HG02884 (cell line): ENCODE data around the gene ARL8A.
"Not testable (repeated sequence)": the region's sequence is repeated elsewhere in the genome, so short reads cannot be mapped to it uniquely, and the experiment has no call there.

ENCODE experiments used
- ATAC-seq: cut with Tn5 transposase; IDR thresholded peaks from one replicate; pipeline ENCODE4 v1.9.1; 2021; ENCODE audit warnings: mild to moderate bottlenecking, moderate library complexity; ENCODE audit not compliant: unreplicated experiment

Gene ARL8A

DNA sequence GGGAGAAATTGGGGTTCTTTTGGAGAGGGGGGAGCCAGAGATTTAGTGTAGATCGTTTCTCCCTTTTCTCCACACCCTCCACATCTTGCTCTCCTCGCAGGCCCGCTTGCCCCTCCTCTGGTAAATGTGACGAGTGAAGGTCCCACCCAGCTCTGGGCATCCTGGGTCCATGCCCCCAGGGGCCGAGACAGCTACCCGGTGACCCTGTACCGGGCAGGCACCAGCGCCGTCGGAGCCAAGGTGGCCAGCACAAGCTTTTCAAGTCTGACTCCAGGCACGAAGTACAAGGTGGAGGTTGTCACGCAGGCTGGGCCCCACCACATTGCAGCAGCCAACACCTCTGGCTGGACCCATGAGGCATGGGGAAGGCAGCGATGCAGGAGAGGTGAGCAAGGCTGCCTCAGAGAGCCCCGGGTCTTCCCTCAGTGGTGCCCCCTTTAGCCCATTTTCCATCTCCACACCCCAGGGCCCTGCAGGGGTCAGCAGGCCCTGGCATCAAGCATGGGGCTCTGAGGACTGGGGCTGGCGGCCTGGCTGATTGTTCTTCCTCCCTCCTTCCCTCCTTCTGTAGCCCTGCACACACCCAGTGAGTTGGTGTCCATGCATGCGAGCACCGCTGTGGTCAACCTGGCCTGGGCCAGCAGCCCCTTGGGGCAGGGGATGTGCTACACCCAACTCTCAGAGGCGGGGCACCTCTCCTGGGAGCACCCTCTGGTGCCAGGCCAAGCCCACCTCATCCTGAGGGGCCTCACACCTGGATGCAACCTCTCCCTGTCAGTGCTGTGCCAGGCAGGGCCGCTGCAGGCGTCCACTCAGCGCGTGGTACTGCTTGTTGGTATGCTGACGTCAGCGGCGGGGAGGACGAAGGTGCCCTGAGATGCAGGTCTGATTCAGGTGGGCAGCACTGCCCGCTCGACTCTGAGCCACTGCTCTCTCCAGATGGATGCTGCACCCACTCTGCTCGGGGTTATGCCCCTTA, 32.7 kb upstream of the ARL8A start:
- no peak for ATAC-seq

DNA sequence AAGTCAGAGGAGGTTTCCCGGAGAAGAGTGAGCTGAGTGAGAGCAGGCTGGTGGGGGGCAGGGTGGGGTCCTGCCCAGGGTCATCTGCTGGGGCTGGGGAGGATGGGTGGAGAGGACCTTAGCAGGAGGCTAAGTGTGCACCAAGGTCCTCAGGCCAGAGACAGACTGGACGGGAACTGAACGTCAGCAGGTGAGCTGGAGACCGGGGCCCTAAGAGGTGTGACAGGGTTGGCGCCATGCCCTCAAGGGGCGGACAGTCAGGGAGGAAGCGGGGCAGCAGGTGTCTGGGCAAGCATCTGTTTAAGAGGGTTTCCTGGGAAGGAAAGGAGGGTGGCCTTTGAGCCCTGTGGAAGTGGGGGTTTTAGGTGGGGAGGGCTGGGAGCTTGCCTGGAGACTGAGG, 29.5 kb upstream of the ARL8A start:
- no peak for ATAC-seq

DNA sequence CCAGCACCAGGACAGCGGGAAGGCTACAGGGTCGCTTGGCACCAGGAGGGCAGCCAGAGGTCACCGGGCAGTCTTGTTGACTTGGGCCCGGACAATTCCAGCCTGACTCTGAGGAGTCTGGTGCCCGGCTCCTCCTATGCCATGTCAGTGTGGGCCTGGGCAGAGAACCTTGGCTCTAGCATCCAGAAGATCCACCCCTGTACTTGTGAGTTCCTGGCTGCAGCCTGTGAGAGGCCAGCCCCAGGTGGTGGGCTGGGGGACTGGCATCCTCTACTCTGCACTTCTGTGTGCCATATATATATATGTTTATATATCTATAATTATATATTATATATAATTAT, 27.4 kb upstream of the ARL8A start:
- no peak for ATAC-seq

DNA sequence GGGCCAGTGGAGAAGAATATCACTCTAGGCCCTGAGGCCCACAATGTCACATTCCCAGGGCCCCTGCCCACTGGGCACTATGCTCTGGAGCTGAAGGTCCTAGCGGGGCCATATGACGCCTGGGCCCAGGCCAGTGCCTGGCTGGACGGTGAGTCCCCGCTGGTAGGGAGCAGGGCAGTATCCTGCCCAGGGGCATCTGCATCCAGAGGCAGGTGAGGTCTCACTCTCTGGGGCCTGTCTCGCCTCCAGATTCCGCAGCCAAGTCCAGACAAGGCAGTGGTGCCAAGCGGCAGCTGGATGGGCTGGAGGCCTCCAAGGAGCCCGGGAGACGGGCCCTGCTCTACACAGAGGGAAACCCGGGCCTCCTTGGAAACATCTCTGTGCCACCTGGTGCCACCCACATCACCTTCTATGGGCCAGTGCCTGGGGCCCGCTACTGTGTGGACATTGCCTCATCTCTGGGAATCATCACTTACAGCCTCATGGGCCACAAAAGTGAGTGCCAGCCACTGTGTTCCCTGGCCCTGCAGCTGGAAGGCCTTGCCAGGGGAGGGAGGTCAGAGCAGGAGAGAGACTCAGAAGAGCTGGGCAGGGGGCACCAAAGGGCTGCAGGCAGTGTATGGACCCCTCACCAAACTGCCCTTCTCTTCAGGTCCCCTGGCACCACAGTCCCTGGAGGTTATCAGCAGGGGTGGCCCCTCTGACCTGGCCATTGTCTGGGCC, 26.9 kb upstream of the ARL8A start:
- ATAC-seq, result no peak

DNA sequence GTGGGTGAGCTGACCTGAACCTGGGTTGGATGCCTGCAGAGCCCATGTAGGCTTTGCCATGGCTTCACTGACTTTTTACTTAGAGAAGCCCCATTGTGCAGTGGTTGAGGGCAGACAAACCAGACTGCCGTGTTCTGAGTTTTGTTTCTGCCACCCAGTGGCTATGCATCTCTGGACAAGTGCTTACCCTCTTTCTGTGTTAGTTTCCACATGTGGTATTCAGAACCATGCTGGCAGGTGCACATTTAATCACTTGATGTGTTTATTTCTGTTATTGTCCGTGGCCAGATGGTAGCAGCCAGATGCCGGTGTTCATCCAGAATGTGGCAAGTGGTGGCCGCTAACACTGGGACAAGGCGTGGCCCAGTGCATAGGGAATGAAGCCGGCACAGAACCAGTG, 26.2 kb upstream of the ARL8A start:
- ATAC-seq, result no peak

DNA sequence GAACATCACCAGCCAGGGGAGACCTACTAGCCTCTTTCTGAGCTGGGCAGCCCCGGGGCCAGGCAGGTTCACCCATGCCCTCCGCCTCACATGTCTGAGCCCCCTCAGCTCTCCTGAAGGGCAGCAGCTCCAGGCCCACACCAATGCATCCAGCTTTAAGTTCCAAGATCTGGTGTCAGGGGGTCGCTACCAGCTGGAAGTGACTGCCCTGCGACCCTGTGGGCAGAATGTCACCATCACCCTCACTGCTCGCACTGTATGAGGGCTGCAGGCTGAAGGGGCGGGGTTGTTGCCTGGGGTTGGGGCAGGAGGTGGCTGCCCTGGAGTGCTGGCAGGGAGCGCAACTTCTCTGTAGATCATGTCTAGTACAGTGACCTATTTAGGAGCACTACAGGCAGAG, 24.3 kb upstream of the ARL8A start:
- no peak for ATAC-seq

DNA sequence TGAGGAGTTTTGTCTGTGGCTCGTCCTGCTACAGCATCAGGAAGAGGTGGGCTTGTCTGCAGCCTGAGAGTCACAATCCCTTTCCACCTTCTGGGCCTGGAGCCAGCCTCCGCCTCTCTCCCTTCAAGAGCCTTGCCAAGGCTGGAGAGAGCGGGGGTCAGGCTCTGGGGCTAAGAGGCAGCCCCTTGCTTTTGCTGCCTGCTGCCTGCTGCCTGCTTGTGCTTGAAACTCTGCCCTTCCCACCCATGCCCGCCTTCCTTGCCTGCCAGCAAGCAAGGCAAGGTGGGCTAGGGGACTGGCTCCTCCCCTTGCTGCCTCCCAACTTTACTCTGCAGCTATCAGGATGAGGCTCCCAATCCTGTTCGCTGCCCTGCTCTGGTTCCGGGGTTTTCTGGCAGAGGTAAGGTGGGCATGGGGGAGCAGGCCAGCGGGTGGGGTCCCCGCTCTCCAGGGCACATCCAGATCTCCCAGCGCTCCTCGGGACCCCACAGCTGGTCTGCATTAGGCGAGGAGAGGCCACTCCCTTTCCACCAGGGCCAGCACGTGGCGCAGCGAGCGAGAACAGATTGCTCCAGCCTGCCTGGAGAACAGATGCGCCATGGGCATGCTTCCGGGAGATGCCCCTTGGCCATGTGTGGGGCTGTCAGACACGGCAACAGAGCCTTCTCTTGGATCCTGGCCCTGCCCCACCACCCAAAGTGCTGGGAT, 23.3 kb upstream of the ARL8A start:
- ATAC-seq, result no peak

DNA sequence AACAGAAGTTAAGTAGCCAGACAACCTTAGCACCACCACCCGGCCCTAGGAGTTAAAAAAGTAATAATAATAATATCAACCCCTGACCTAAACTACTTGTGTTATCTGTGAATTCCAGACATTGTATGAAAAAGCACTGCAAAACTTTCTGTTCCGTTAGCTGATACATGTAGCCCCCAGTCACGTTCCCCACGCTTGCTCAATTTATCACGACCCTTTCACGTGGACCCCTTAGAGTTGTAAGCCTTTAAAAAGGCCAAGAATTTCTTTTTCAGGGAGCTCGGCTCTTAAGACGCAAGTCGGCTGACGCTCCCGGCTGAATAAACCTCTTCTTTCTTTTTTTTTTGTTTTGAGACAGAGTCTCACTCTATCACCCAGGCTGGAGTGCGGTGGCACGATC, 22.5 kb upstream of the ARL8A start:
- ATAC-seq, result not testable (repeated sequence)

DNA sequence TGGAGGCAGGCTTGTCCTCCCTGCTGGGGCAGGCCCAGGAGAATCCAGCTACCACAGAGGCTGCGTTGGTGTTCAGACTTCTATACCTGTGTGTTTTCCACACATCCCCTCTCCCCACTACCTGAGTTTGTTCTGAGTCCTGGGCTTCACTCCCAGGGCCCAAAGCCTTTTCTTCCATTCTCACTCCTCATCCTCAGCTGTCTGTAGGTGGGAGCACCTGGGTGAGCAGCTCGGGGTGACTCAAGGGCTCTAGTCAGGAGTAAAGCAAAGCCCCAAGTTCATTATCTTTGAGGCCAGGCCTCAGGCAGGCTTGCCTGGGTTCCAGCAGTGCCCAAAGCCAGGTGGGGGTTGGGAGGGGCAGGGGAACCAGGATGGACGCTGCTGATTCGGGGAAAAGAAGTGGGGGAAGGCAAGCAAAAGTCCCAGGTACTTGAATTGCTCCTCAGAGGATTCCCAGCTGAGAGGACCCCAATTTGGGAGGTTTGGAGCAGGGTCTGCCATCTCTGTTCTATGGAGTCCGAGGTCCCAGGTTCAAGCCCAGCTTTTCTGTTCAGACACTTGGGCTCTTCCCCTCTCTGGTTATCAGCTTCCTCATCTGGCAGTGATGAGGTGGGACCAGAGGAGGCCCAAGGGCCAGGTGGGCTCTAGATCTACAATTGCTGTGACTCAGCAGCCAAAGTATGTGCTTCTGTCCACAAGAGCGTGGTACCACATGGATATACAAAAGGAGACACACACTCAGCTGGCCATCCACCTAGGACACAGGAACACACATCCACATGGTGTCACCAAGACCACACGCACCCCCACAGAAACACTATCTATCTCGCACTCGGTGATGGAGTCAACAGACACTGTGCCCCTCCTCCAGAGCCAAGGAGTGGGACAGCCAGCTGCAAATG, 21.7 kb upstream of the ARL8A start:
- no peak for ATAC-seq

DNA sequence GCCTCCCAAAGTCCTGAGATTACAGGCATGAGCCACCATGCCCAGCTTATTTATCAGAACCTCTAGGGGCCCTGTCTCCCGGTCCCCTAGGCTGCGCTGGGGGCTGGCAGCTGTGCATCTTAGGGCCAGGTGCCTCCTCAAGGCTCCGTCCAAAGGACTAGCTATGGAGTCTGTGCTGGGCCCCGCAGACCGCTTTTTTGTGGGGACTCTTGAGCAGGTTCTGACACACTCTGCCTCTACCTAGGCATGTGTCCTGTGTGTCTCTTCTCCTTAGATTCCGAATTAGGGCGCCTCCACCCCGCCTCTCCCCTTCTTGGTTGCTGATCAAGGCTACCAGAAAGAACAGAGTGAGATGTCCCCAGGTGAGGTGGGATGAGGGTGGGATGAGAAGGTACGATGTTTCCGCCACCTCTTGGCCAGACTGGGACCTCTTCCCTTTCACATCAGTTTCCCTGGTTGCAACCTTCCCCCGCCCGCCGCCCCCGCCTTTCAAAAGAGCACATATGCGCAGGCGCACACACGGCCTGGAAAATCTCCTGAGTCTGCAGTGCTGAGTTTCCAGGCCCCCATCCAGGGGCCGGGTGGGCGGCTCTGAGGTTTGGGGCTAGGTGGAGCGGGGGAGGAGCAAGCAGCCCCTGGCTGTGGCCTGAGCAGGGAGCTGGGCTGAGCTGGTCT, 20.9 kb upstream of the ARL8A start:
- no peak for ATAC-seq

DNA sequence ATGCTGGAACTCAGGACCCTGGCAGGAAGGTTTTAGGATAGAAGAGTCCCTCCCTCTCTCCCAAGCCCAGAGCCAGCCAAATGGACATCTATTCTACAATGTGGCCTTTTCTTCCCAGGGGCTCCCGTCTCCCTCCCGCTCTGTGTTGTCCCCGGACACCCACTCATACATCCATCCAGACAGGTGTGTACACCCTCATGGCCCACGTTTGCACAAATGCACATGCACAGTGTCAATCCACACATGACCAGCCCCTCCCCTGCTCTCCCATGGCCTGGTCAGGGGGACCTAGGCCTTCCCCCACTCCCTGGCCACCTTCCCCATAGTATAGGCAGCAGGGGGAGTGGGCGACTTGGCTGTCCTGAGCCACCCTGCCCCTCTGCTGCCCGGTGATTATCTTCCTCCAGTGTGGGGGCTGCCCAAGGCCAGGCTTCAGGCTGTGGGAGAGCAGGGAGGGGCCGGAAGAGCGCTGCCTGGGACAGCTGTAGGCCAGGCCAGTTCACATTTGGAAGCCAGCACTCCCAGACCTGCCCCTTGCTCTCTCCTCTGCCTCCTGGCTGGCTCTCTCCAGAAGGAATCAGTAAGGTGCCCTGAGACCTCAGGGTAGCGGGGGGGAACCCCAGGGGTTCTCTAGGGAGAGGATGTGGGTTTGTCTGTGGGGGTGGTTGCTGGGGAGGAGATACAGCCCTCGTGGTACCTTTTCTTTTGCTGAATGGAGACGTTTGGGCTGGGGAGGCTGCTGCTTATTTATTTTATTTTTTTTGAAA, 19.9 kb upstream of the ARL8A start:
- ATAC-seq, result no peak

DNA sequence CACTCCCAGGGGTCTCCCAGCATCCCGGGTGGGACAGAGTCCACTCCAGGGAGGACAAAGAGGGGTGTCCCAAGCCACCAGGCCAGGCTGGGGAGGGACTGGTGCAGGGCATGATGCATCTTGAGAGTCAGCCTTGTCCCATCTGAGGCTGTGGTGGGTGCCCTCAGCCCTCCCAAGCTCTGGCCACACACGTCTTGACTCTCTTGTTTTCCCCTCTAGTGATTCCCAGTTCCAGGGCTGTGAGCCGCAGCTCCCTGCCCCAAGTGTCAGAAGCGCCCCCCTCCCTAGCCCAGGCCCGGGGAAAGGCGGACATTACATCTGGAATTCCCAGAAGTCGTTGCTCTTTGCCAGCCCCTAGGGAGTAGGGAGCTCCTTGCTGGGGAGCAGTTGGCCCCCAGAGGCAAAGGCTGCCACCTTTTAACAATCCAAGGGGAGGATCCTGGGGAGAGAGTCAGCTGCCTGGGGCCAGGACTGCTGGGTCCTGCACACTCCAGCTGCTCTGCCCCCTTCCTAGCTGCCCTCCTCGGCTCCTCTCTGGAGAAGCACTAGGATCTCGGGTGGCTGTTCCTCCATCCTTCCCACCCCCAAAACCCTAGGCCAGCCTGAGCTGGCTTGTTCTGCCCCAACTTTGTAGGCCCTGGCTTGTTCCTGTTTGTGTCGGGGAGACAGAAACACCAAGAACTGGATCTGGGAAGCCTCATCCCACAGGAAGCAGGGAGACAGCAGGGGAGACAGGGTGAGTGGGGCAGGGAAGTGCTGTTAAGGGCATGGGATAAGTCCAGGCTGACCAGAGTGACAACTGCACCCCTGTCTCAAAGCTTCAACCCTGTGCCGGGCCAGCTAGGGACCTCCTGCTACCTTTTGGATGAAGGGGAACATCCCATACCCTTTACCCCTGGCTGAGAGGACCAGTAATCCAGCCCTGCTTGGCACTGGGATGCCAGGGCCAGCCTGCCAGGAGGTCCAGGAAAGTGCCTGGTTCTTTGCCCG, 19.0 kb upstream of the ARL8A start:
- ATAC-seq, result no peak

DNA sequence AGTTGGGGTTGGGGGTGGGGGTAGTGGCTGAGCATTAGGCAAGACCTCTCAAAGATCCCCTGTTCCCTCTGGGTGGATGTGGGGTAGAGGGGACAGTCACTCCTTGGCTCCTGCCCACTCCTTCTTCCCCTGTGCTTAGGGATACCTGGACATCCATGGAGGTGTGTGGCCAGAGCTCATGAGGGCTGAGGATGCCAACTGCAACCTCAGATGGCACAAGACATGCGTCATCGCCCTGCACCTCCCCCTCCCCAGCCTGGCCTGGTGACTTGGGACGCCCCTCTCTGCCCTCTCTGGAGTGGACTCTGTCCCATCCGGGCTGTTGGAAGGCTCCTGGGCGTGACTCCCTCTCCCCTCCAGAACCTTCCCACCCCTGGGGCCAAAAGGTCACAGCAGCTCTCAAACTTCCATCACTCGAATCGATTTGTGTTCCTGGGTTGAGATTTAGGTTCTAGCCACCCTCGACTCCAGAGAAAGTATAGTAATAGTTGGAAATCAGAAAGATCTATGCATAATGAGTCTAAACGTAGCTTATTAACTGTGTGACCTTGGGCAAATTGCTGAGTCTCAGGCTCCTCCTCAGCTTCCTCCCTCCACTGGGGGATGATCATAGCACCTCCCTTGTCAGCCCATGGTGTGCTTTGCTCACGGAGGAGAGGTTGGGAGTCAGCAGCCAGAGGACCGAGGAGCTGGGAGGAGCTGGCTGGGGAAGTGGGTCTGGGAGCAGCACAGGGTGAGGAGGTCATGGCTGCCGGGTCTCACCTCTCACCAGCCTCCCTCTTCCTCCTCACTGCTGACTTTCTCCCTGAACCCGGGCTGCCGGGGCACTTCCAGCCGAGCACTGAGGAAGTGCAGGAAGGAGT, 18.1 kb upstream of the ARL8A start:
- no peak for ATAC-seq

DNA sequence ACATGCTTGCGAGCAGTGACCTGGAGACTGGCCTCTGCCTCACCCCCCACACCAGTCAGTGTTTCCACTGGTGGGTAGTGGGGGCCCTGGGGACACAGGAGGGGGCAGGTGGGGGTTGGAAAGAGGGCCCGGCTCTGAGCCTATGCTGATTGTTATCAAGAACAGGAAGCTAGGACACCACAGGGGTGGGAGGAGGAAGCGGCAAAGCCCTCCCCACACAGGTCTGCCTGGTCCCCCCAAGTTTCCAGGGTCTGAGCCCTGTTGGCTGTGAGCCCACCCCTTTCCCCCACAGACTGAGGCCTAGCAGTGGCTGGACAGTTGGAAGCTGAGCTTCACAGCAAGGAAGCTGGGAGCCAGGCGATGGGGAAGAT, 17.5 kb upstream of the ARL8A start:
- ATAC-seq, result no peak

DNA sequence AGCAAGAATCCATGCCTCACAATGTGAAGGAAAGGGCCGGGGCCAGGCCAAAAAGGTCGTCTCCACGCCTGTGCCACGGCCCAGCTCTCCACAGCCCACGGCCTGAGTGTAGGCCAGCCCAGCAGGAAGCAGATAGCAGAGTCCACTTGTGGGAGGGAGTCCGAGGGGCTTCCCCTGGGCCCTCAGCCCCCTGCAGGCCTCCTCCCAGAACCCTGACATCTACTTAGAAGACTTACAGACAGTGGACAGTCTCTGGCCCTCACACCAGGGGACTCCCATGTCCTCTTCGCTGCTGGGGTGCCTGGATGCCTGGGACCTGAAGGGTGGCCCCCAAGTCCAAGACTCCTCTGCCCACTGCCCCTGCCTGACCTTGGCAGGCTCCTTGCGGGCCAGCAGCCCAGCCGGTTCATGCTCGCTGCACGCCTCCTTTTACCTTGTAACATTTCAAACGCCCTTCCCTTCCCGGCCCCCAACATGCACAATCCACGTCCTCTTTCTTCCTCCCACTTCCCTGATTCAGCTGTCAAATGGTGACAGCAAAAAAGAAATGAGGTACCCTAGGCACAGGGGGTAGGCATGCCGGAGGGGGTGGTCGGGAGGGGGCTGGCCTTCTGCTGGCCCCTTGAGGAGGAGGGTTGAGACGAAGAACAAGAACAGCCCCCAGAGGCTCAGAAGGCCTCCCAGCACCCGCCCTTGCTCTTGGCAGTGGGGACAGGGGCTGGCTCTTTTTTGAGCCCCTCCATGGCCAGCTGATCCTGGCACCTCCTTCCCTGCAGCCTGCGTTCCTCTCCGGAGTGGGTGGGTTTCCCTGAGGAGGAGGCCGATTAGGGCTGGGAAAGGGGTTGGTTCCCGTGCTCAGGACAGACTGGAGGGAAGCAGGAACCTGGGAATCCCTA, 16.9 kb upstream of the ARL8A start:
- ATAC-seq, result no peak

DNA sequence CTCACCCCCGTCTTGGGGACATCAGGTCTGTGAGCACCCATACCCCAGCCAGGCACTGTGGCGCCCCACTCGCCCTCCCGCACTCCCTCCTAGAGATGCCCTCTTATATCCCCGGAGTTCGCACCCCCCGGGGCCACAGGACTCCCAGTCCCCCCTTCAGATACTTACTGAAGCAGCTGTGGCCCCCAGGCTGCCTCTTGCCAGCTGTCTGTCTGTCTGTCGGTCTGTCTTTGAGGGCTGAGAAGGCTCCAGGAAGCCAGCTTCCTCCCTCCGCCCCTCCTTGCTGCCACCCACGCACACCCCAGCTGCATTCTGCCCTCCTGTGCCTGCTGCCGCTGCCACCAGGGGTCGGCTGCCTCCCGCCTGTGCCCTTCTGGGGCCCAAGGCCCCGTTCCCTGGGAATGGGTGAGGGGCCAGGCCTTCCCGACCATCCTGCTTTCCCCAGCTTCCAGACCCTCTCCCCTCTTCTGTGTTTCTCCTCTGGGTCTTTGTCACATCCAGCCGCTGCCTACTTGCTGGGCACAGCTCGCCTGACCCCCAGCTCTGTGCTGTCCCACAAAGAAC, 15.9 kb upstream of the ARL8A start, which contains the start of gene PTPN7:
PTPN7 (minus strand) TSS at position 226 of the 564 bp plus-strand sequence. CDS start 1,200 bp downstream, outside the sequence.
- ATAC-seq, result no peak
